Neural cell (in vitro differentiated cells): Measurements from ENCODE around the gene TROAP.

Source experiments
- EP300 ChIP-seq: fragments of 450-650 bp; conservative IDR thresholded peaks from 2 replicates; pipeline ENCODE4 v1.6.1; 2014; ENCODE audit warnings: antibody characterized with exemption, mild to moderate bottlenecking, moderate library complexity; ENCODE audit not compliant: poor library complexity, severe bottlenecking
- POLR2AphosphoS5 ChIP-seq: IDR thresholded peaks from 2 replicates; pipeline ENCODE4 v1.6.1; 2012
- RAD21 ChIP-seq: fragments of 450-650 bp; conservative IDR thresholded peaks from 2 replicates; pipeline ENCODE4 v1.6.1; 2014; ENCODE audit warnings: antibody characterized with exemption, mild to moderate bottlenecking, moderate library complexity
- SMC3 ChIP-seq: fragments of 450-650 bp; conservative IDR thresholded peaks from 2 replicates; pipeline ENCODE4 v1.6.1; 2014; ENCODE audit warnings: antibody characterized with exemption, mild to moderate bottlenecking, moderate library complexity; ENCODE audit not compliant: poor library complexity
- TF ChIP-seq, protein P1 (sequence below): fragments of 450-650 bp; IDR thresholded peaks from 2 replicates; pipeline ENCODE4 v1.5.1; 2014; ENCODE audit warnings: antibody characterized with exemption, mild to moderate bottlenecking, moderate library complexity; ENCODE audit not compliant: poor library complexity, severe bottlenecking

DNA sequence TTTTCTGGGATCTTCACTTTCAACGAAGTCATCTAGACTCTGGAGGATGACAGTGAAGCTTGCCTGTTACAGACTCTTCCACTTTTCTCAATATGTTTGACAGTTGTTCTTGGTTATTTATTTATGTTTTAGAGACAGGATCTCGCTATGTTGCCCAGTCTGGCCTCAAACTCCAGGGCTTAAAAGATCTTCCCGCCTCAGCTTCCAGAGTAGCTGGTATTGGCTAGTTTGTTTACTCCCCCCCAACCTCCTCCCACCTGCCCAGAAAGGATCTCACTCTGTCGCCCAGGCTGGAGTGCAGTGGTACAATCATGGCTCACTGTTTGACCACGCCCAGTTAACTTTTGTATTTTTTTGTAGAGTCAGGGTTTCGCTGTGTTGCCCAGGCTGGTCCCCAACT is 47.5 kb downstream of the TROAP start:
- TF ChIP-seq, protein P1, sequence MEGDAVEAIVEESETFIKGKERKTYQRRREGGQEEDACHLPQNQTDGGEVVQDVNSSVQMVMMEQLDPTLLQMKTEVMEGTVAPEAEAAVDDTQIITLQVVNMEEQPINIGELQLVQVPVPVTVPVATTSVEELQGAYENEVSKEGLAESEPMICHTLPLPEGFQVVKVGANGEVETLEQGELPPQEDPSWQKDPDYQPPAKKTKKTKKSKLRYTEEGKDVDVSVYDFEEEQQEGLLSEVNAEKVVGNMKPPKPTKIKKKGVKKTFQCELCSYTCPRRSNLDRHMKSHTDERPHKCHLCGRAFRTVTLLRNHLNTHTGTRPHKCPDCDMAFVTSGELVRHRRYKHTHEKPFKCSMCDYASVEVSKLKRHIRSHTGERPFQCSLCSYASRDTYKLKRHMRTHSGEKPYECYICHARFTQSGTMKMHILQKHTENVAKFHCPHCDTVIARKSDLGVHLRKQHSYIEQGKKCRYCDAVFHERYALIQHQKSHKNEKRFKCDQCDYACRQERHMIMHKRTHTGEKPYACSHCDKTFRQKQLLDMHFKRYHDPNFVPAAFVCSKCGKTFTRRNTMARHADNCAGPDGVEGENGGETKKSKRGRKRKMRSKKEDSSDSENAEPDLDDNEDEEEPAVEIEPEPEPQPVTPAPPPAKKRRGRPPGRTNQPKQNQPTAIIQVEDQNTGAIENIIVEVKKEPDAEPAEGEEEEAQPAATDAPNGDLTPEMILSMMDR, result no peak
- TF ChIP-seq RAD21, result no peak
- no peak for TF ChIP-seq EP300
- no peak for TF ChIP-seq POLR2AphosphoS5
- TF ChIP-seq SMC3, result no peak
